ENCODE results near the gene SWT1. TPM values are rescaled to one million over a fixed set of nuclear protein-coding genes. Genes with fewer than 3 reads are reported as not detected.

Gene SWT1
- total RNA-seq, 2 experiments from 2014 or later = 4.1 to 5.3 TPM

- H3K27ac Mint-ChIP-seq = no peak overlapping the region
- peaks cover 5% of the 10 kb centered on the region for H3K9me3 Mint-ChIP-seq
- intact Hi-C loops (cut with DNase I, micrococcal nuclease) = no loop called here
- H3K27me3 ChIP-seq (ENCODE audit: control insufficient read depth in 1 of 2, insufficient read depth in 2 of 2, low read length in 2 of 2) = no peaks in the 10 kb centered on the region
- CTCF ChIA-PET = no interaction called here
- H3K4me3 Mint-ChIP-seq = no peak overlapping the region
- H3K36me3 Mint-ChIP-seq (ENCODE audit: low read depth) = peaks cover 88% of the 10 kb centered on the region
- no peaks in the 10 kb centered on the region for H3K9me3 ChIP-seq (ENCODE audit: control insufficient read depth in 1 of 2, insufficient read depth in 1 of 2, low read length in 2 of 2)
- H3K36me3 ChIP-seq (ENCODE audit: insufficient read depth, low read length) = peaks cover 65% of the 10 kb centered on the region
- TF ChIP-seq CTCF (IDR thresholded peaks at IDR 0.05) = no peak
- no peaks in the 10 kb centered on the region for H3K4me1 Mint-ChIP-seq (ENCODE audit: low read depth)
- DNase-seq = no peak
- POLR2A ChIA-PET = no interaction called here
- no peaks in the 10 kb centered on the region for H3K4me1 ChIP-seq (ENCODE audit: insufficient read depth, low read length)
- no peak overlapping the region for H3K27ac ChIP-seq (ENCODE audit: low read depth in 1 of 2, low read length in 2 of 2)
- no peak overlapping the region for H3K4me3 ChIP-seq (ENCODE audit: low read length)
- no peaks in the 10 kb centered on the region for H3K27me3 Mint-ChIP-seq
- no peak for ATAC-seq (ENCODE audit: poor library complexity)
Measured at GRCh38 chr1:185129708-185130107, 27.3 kb upstream of the SWT1 start.

- no peaks in the 10 kb centered on the region for H3K4me1 Mint-ChIP-seq (ENCODE audit: low read depth)
- H3K27me3 ChIP-seq (ENCODE audit: control insufficient read depth in 1 of 2, insufficient read depth in 2 of 2, low read length in 2 of 2) = no peaks in the 10 kb centered on the region
- H3K9me3 ChIP-seq (ENCODE audit: control insufficient read depth in 1 of 2, insufficient read depth in 1 of 2, low read length in 2 of 2) = no peaks in the 10 kb centered on the region
- H3K27me3 Mint-ChIP-seq = no peaks in the 10 kb centered on the region
- H3K36me3 Mint-ChIP-seq (ENCODE audit: low read depth) = peaks cover 88% of the 10 kb centered on the region
- H3K27ac Mint-ChIP-seq = no peak overlapping the region
- no peaks in the 10 kb centered on the region for H3K4me1 ChIP-seq (ENCODE audit: insufficient read depth, low read length)
- no peak overlapping the region for H3K4me3 ChIP-seq (ENCODE audit: low read length)
- H3K4me3 Mint-ChIP-seq = no peak overlapping the region
- peaks cover 5% of the 10 kb centered on the region for H3K9me3 Mint-ChIP-seq
- ATAC-seq (ENCODE audit: poor library complexity) = no peak
- CTCF ChIA-PET = no interaction called here
- no peak for TF ChIP-seq CTCF (IDR thresholded peaks at IDR 0.05)
- POLR2A ChIA-PET = no interaction called here
- peaks cover 57% of the 10 kb centered on the region for H3K36me3 ChIP-seq (ENCODE audit: insufficient read depth, low read length)
- DNase-seq = no peak
- intact Hi-C loops (cut with DNase I, micrococcal nuclease) = no loop called here
- H3K27ac ChIP-seq (ENCODE audit: low read depth in 1 of 2, low read length in 2 of 2) = no peak overlapping the region
Measured at GRCh38 chr1:185132534-185132933, 24.4 kb upstream of the SWT1 start.

GRCh38 chr1:185137896-185138545, 18.9 kb upstream of the SWT1 start:
- Mint-ChIP-seq H3K4me1 (ENCODE audit: low read depth) (no peaks in the 10 kb centered on the region), H3K27me3 (no peaks in the 10 kb centered on the region), H3K9me3 (no peaks in the 10 kb centered on the region), H3K36me3 (ENCODE audit: low read depth) (peaks cover 80% of the 10 kb centered on the region), H3K27ac (no peak overlapping the region), H3K4me3 (no peak overlapping the region)
- Histone ChIP-seq H3K36me3 (ENCODE audit: insufficient read depth, low read length) (peaks cover 42% of the 10 kb centered on the region), H3K9me3 (ENCODE audit: control insufficient read depth in 1 of 2, insufficient read depth in 1 of 2, low read length in 2 of 2) (no peaks in the 10 kb centered on the region), H3K27me3 (ENCODE audit: control insufficient read depth in 1 of 2, insufficient read depth in 2 of 2, low read length in 2 of 2) (no peaks in the 10 kb centered on the region), H3K4me3 (ENCODE audit: low read length) (no peak overlapping the region), H3K4me1 (ENCODE audit: insufficient read depth, low read length) (no peaks in the 10 kb centered on the region), H3K27ac (ENCODE audit: low read depth in 1 of 2, low read length in 2 of 2) (no peak overlapping the region)
- CTCF ChIA-PET = no interaction called here
- intact Hi-C loops (cut with DNase I, micrococcal nuclease) = no loop called here
- ATAC-seq (ENCODE audit: poor library complexity) (no peak), DNase-seq (no peak)
- POLR2A ChIA-PET = no interaction called here
- no peak for TF ChIP-seq CTCF (IDR thresholded peaks at IDR 0.05)
